ENCODE data around the gene PLEKHA4. TPM values are rescaled to one million over a fixed set of nuclear protein-coding genes. Genes with fewer than 3 reads are reported as not detected.

PLEKHA4 gene
- total and polyA plus RNA-seq, 2 of the 13 experiments (the other 11 are each of a cell fraction or from before 2014, with no cell fraction given) = 4.8 to 6.0 TPM

DNA sequence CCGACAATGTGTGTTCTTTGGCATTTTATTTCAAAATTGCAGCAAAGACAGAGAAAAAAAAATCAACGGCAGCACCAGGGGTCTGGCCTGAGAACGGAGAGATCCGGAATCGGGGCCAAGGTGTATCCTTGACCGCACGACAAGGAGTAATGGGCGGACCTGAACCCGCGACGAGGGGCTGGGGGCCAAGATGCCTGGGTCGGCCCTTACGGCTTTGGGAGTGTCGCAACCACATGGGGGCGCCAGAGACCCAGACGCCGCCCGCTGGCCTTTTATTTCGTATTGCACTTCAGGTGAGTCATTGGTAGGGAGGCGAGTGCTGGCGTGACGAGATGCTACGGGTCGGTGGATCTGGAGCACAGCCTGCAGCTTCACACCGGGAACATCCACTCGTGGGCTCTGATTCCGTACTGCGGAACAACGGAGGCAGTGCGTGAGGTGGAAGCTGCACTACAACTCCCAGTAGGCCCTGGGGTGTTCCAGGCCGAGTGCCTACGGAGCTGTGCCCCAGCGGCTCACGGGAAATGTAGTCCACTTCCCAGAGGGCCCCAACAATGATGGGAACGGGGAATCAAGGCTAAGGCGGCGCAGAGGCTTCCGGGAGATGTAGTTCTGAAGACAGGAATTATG is 73.2 kb downstream of the PLEKHA4 start (continued):
- TF ChIP-seq KLF15 (CRISPR knock-in tag; IDR thresholded peaks at IDR 0.05; ENCODE audit: borderline replicate concordance) = no peak
- TF ChIP-seq FOSL2 (CRISPR knock-in tag; IDR thresholded peaks at IDR 0.05) = peak; percentile 77
- peak; percentile 71; the same call in 1 of the 2 replicates for TF ChIP-seq ZNF224 (CRISPR knock-in tag; IDR thresholded peaks at IDR 0.05)
- TF ChIP-seq ZSCAN22 (CRISPR knock-in tag; IDR thresholded peaks at IDR 0.05) = 0 out of 2 replicates have a peak, but pooled peaks have one; percentile 85
- TF ChIP-seq, protein P1, sequence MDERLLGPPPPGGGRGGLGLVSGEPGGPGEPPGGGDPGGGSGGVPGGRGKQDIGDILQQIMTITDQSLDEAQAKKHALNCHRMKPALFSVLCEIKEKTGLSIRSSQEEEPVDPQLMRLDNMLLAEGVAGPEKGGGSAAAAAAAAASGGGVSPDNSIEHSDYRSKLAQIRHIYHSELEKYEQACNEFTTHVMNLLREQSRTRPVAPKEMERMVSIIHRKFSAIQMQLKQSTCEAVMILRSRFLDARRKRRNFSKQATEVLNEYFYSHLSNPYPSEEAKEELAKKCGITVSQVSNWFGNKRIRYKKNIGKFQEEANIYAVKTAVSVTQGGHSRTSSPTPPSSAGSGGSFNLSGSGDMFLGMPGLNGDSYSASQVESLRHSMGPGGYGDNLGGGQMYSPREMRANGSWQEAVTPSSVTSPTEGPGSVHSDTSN (CRISPR knock-in tag; IDR thresholded peaks at IDR 0.05) = no peak
- TF ChIP-seq, protein P2, sequence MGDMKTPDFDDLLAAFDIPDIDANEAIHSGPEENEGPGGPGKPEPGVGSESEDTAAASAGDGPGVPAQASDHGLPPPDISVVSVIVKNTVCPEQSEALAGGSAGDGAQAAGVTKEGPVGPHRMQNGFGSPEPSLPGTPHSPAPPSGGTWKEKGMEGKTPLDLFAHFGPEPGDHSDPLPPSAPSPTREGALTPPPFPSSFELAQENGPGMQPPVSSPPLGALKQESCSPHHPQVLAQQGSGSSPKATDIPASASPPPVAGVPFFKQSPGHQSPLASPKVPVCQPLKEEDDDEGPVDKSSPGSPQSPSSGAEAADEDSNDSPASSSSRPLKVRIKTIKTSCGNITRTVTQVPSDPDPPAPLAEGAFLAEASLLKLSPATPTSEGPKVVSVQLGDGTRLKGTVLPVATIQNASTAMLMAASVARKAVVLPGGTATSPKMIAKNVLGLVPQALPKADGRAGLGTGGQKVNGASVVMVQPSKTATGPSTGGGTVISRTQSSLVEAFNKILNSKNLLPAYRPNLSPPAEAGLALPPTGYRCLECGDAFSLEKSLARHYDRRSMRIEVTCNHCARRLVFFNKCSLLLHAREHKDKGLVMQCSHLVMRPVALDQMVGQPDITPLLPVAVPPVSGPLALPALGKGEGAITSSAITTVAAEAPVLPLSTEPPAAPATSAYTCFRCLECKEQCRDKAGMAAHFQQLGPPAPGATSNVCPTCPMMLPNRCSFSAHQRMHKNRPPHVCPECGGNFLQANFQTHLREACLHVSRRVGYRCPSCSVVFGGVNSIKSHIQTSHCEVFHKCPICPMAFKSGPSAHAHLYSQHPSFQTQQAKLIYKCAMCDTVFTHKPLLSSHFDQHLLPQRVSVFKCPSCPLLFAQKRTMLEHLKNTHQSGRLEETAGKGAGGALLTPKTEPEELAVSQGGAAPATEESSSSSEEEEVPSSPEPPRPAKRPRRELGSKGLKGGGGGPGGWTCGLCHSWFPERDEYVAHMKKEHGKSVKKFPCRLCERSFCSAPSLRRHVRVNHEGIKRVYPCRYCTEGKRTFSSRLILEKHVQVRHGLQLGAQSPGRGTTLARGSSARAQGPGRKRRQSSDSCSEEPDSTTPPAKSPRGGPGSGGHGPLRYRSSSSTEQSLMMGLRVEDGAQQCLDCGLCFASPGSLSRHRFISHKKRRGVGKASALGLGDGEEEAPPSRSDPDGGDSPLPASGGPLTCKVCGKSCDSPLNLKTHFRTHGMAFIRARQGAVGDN (CRISPR knock-in tag; IDR thresholded peaks at IDR 0.05) = peak; percentile 66
- TF ChIP-seq MYNN (CRISPR knock-in tag; IDR thresholded peaks at IDR 0.05; ENCODE audit: low read depth) = 0 out of 2 replicates have a peak, but pooled peaks have one; percentile 19
- no peak for TF ChIP-seq ZNF383 (CRISPR knock-in tag; IDR thresholded peaks at IDR 0.05; ENCODE audit: borderline replicate concordance)
- TF ChIP-seq ZNF460 (CRISPR knock-in tag; IDR thresholded peaks at IDR 0.05; ENCODE audit: borderline replicate concordance) = no peak
- no peak for TF ChIP-seq MTA3 (CRISPR knock-in tag; IDR thresholded peaks at IDR 0.05)
- no peak for TF ChIP-seq ZNF775 (CRISPR knock-in tag; IDR thresholded peaks at IDR 0.05; ENCODE audit: borderline replicate concordance)
- no peak for TF ChIP-seq KDM4B (CRISPR knock-in tag; IDR thresholded peaks at IDR 0.05)
- TF ChIP-seq XRCC5 (optimal IDR thresholded peaks at IDR 0.05; ENCODE audit: low read length) = peak; percentile 43
- TF ChIP-seq ZNF354B (CRISPR knock-in tag; IDR thresholded peaks at IDR 0.05) = no peak
- TF ChIP-seq KMT2B (CRISPR knock-in tag; IDR thresholded peaks at IDR 0.05) = peak; percentile 24; the same call in 1 of the 2 replicates
- TF ChIP-seq, protein P3, sequence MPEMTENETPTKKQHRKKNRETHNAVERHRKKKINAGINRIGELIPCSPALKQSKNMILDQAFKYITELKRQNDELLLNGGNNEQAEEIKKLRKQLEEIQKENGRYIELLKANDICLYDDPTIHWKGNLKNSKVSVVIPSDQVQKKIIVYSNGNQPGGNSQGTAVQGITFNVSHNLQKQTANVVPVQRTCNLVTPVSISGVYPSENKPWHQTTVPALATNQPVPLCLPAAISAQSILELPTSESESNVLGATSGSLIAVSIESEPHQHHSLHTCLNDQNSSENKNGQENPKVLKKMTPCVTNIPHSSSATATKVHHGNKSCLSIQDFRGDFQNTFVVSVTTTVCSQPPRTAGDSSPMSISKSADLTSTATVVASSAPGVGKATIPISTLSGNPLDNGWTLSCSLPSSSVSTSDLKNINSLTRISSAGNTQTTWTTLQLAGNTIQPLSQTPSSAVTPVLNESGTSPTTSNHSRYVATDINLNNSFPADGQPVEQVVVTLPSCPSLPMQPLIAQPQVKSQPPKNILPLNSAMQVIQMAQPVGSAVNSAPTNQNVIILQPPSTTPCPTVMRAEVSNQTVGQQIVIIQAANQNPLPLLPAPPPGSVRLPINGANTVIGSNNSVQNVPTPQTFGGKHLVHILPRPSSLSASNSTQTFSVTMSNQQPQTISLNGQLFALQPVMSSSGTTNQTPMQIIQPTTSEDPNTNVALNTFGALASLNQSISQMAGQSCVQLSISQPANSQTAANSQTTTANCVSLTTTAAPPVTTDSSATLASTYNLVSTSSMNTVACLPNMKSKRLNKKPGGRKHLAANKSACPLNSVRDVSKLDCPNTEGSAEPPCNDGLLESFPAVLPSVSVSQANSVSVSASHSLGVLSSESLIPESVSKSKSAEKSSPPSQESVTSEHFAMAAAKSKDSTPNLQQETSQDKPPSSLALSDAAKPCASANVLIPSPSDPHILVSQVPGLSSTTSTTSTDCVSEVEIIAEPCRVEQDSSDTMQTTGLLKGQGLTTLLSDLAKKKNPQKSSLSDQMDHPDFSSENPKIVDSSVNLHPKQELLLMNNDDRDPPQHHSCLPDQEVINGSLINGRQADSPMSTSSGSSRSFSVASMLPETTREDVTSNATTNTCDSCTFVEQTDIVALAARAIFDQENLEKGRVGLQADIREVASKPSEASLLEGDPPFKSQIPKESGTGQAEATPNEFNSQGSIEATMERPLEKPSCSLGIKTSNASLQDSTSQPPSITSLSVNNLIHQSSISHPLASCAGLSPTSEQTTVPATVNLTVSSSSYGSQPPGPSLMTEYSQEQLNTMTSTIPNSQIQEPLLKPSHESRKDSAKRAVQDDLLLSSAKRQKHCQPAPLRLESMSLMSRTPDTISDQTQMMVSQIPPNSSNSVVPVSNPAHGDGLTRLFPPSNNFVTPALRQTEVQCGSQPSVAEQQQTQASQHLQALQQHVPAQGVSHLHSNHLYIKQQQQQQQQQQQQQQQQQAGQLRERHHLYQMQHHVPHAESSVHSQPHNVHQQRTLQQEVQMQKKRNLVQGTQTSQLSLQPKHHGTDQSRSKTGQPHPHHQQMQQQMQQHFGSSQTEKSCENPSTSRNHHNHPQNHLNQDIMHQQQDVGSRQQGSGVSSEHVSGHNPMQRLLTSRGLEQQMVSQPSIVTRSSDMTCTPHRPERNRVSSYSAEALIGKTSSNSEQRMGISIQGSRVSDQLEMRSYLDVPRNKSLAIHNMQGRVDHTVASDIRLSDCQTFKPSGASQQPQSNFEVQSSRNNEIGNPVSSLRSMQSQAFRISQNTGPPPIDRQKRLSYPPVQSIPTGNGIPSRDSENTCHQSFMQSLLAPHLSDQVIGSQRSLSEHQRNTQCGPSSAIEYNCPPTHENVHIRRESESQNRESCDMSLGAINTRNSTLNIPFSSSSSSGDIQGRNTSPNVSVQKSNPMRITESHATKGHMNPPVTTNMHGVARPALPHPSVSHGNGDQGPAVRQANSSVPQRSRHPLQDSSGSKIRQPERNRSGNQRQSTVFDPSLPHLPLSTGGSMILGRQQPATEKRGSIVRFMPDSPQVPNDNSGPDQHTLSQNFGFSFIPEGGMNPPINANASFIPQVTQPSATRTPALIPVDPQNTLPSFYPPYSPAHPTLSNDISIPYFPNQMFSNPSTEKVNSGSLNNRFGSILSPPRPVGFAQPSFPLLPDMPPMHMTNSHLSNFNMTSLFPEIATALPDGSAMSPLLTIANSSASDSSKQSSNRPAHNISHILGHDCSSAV (CRISPR knock-in tag; IDR thresholded peaks at IDR 0.05; ENCODE audit: borderline replicate concordance) = no peak
- TF ChIP-seq HHEX (CRISPR knock-in tag; IDR thresholded peaks at IDR 0.05) = no peak
